CD8-positive, alpha-beta memory T cell (primary cell): ENCODE results near the gene KIF6. TPM values are rescaled to one million over a fixed set of nuclear protein-coding genes. Genes with fewer than 3 reads are reported as not detected.

Source experiments
- CTCF ChIA-PET: fragments of 350-600 bp; sonication (Branson Sonifier 250); formaldehyde crosslinking; loops from one replicate; lab custom pipeline; 2021; ENCODE audit warnings: antibody characterized with exemption; lab: Charles Lee
- POLR2A ChIA-PET: fragments of 350-600 bp; sonication (Branson Sonifier 250); formaldehyde crosslinking; loops from one replicate; lab custom pipeline; 2021; ENCODE audit warnings: antibody characterized with exemption; lab: Charles Lee
- DNase-seq, 5 donors: peaks; one replicate each; pipeline versions ENCODE4 v3.0.0 to v3.0.0-alpha.2; 2020 to 2022; ENCODE audit warnings: mixed read lengths in 1 of 5
- H3K27ac ChIP-seq: one replicate; pipeline ENCODE4 v1.7.0; 2013; ENCODE audit warnings: low read depth, mild to moderate bottlenecking, low read length, moderate library complexity
- H3K27me3 ChIP-seq: 2 replicates; pipeline ENCODE4 v1.7.0; 2013; ENCODE audit warnings: low read length, mild to moderate bottlenecking; ENCODE audit not compliant: insufficient read depth, poor library complexity, severe bottlenecking
- H3K36me3 ChIP-seq: 2 replicates; pipeline ENCODE4 v1.7.0; 2013; ENCODE audit warnings: mild to moderate bottlenecking, low read length, moderate library complexity; ENCODE audit not compliant: insufficient read depth
- H3K4me1 ChIP-seq: 2 replicates; pipeline ENCODE4 v1.7.0; 2013; ENCODE audit warnings: mild to moderate bottlenecking, low read length, moderate library complexity; ENCODE audit not compliant: insufficient read depth
- H3K4me3 ChIP-seq: 2 replicates; pipeline ENCODE4 v1.7.0; 2013; ENCODE audit warnings: mild to moderate bottlenecking, low read length
- H3K9me3 ChIP-seq: 2 replicates; pipeline ENCODE4 v1.7.0; 2013; ENCODE audit warnings: mild to moderate bottlenecking, low read length
- H3K27ac Mint-ChIP-seq, 8 donors: one replicate each; pipeline ENCODE4 v1.8.0; 2020 to 2021; ENCODE audit warnings: mixed read lengths in 8 of 8, mild to moderate bottlenecking in 6 of 8, inconsistent platforms in 3 of 8, moderate library complexity in 3 of 8
- H3K27me3 Mint-ChIP-seq, 2 donors: one replicate each; pipeline ENCODE4 v1.8.0; 2020 to 2021; ENCODE audit warnings: mixed read lengths in 2 of 2, mild to moderate bottlenecking in 1 of 2, moderate library complexity in 1 of 2
- H3K36me3 Mint-ChIP-seq, 3 donors: one replicate each; pipeline ENCODE4 v1.8.0; 2020 to 2021; ENCODE audit warnings: mixed read lengths in 3 of 3, inconsistent platforms in 1 of 3, mild to moderate bottlenecking in 1 of 3
- H3K4me1 Mint-ChIP-seq, 3 donors: one replicate each; pipeline ENCODE4 v1.8.0; 2020 to 2021; ENCODE audit warnings: mixed read lengths in 3 of 3, inconsistent platforms in 1 of 3, mild to moderate bottlenecking in 1 of 3
- H3K4me3 Mint-ChIP-seq, 7 donors: one replicate each; pipeline ENCODE4 v1.8.0; 2020 to 2021; ENCODE audit warnings: mixed read lengths in 7 of 7, mild to moderate bottlenecking in 6 of 7, moderate library complexity in 4 of 7, inconsistent platforms in 2 of 7
- H3K9me3 Mint-ChIP-seq, 5 donors: one replicate each; pipeline ENCODE4 v1.8.0; 2020 to 2022; ENCODE audit warnings: mixed read lengths in 5 of 5, mild to moderate bottlenecking in 3 of 5, moderate library complexity in 2 of 5, inconsistent platforms in 1 of 5
- polyA plus RNA-seq: library from polyadenylated mRNA; unstranded; fragments of 300-500 nt; fragmentation: Illumina TruSeq; gene quantifications from one replicate; pipeline ENCODE4 v1.2.3, GENCODE V29; 2021
- total RNA-seq, 2 experiments: library from RNA; stranded (reverse); gene quantifications; one replicate each; pipeline ENCODE4 v1.2.3, GENCODE V29; 2021

The KIF6 gene
- total and polyA plus RNA-seq, 3 experiments from 2014 or later: 0.22 TPM; not detected in 1

- H3K36me3 Mint-ChIP-seq: no peaks in the 10 kb centered on the region
- H3K9me3 Mint-ChIP-seq: no peaks in the 10 kb centered on the region
- Histone ChIP-seq H3K27me3 (peaks cover 3% of the 10 kb centered on the region), H3K4me1 (no peaks in the 10 kb centered on the region), H3K27ac (no peak overlapping the region), H3K4me3 (no peak overlapping the region), H3K36me3 (no peaks in the 10 kb centered on the region), H3K9me3 (no peaks in the 10 kb centered on the region)
- H3K27me3 Mint-ChIP-seq: peaks cover 4 to 17% of the 10 kb centered on the region in 2 donors
- peak overlapping the region in 1 of 7 donors; percentile 60 for H3K4me3 Mint-ChIP-seq
- no peak overlapping the region for H3K27ac Mint-ChIP-seq
- no peak for DNase-seq
- POLR2A ChIA-PET: no interaction called here
- H3K4me1 Mint-ChIP-seq: no peaks in the 10 kb centered on the region
- CTCF ChIA-PET: interaction anchor here (1.0 kb wide), 1 partner anchor 23 kb away, joined by 4 read pairs; no protein-coding TSS in a partner anchor
These were observed 299.7 kb downstream of the KIF6 start for GRCh38 chr6:39425346-39426072.

DNA sequence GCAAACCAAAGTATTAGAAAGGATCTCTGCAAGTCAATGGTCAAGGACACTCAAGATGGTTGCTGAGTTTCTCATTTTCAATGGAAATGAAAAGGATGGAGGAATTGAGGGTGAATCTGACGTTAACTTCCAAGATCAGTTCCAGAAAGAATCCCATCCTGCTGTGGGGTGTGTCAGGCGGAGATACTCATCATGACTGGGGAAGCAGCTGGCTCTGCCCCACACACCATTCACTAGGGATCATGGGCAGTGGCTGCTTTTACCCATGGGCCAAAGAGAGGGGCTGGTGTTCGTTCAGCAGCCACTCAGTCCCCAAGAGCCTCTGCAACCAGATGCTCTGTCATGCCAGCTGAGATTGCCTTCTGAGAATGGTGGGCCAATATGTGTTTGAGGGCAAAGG, 300.4 kb downstream of the KIF6 start:
- H3K4me3 Mint-ChIP-seq: no peak overlapping the region
- CTCF ChIA-PET: no interaction called here
- DNase-seq: no peak
- H3K9me3 Mint-ChIP-seq: no peaks in the 10 kb centered on the region
- peaks cover 2 to 13% of the 10 kb centered on the region in 2 donors for H3K27me3 Mint-ChIP-seq
- Histone ChIP-seq H3K4me1 (no peaks in the 10 kb centered on the region), H3K27ac (no peak overlapping the region), H3K9me3 (no peaks in the 10 kb centered on the region), H3K36me3 (no peaks in the 10 kb centered on the region), H3K27me3 (peaks cover 3% of the 10 kb centered on the region), H3K4me3 (no peak overlapping the region)
- H3K27ac Mint-ChIP-seq: no peak overlapping the region
- POLR2A ChIA-PET: no interaction called here
- H3K36me3 Mint-ChIP-seq: no peaks in the 10 kb centered on the region
- H3K4me1 Mint-ChIP-seq: no peaks in the 10 kb centered on the region

DNA sequence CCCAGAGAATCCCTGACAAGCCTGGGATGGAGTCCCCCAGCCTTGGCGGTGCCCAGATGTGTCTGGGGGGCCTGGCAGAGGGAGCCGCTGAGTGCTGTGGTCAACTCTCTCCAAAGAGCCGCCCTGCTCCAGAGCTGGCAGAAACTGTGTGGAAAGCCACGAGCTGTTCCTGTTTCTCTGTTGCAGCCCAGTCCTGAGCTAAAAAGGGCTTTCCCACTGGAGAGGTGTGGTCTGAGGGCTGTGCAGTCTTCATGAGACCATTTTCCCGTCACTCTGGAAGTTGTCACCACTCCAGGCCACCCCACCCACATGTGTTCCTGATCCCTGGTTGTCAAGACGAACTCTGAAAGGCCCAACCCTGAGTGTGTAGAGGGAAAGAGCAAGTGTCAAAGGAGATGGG, 303.0 kb downstream of the KIF6 start:
- POLR2A ChIA-PET: no interaction called here

DNA sequence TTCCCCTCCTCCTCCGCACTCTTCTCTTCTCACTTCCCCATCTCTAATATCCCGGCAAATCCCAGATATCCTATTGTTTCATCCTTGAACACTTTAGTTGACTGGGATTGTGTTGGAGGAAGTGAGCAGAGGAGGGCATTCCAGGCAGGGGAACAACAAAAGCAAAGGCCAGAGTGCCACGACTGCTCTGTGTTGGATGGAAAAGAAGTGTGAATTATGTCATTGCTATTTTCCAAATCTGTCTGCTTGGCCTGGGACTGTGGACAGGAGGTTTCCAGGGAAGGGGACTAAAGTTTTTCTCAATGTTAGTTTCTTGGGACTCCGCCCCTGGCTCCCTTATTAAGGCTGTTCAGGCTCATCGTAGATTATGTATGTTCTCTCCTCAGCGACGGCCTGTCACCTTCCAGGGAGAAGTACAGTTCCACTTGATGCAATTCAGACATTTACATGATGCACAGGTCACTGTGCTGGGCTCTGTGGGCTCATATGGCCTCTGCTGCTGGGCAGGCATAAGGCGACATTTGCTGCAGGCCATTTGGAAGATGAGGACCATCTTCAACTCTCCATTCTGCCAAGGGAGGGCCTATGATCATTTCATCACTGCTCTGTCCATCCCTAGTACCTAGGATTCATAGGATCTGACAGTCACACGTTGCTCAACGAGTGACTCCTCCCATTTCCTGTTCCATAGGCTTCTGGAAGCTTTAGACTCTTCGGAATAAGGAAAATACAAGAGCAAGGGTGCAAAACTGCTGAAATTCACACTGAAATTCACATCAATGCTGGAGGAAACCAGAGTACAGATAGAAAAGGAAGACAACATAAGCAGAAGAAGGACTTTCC, 303.6 kb downstream of the KIF6 start:
- Histone ChIP-seq H3K4me1 (no peaks in the 10 kb centered on the region), H3K27ac (no peak overlapping the region), H3K36me3 (no peaks in the 10 kb centered on the region), H3K9me3 (no peaks in the 10 kb centered on the region), H3K4me3 (no peak overlapping the region), H3K27me3 (peaks cover 3% of the 10 kb centered on the region)
- peaks cover 0 to 12% of the 10 kb centered on the region in 2 donors for H3K27me3 Mint-ChIP-seq
- ChIA-PET CTCF (no interaction called here), POLR2A (no interaction called here)
- H3K9me3 Mint-ChIP-seq: no peaks in the 10 kb centered on the region
- H3K27ac Mint-ChIP-seq: peak overlapping the region in 1 of 8 donors; percentile 19
- no peak overlapping the region for H3K4me3 Mint-ChIP-seq
- H3K36me3 Mint-ChIP-seq: no peaks in the 10 kb centered on the region
- no peak for DNase-seq
- no peaks in the 10 kb centered on the region for H3K4me1 Mint-ChIP-seq

More for the DNA sequence above, 303.0 kb downstream of the KIF6 start:
- CTCF ChIA-PET: no interaction called here
- Histone ChIP-seq H3K4me1 (no peaks in the 10 kb centered on the region), H3K9me3 (no peaks in the 10 kb centered on the region), H3K27me3 (peaks cover 3% of the 10 kb centered on the region), H3K27ac (no peak overlapping the region), H3K36me3 (no peaks in the 10 kb centered on the region), H3K4me3 (no peak overlapping the region)
- Mint-ChIP-seq H3K27ac (no peak overlapping the region), H3K4me3 (no peak overlapping the region), H3K9me3 (no peaks in the 10 kb centered on the region), H3K27me3 (peaks cover 0 to 12% of the 10 kb centered on the region in 2 donors), H3K36me3 (no peaks in the 10 kb centered on the region), H3K4me1 (no peaks in the 10 kb centered on the region)
- no peak for DNase-seq

GRCh38 chr6:39420300-39421265, 304.6 kb downstream of the KIF6 start:
- peaks cover 0 to 12% of the 10 kb centered on the region in 2 donors for H3K27me3 Mint-ChIP-seq
- CTCF ChIA-PET: no interaction called here
- H3K4me1 ChIP-seq: no peaks in the 10 kb centered on the region

DNA sequence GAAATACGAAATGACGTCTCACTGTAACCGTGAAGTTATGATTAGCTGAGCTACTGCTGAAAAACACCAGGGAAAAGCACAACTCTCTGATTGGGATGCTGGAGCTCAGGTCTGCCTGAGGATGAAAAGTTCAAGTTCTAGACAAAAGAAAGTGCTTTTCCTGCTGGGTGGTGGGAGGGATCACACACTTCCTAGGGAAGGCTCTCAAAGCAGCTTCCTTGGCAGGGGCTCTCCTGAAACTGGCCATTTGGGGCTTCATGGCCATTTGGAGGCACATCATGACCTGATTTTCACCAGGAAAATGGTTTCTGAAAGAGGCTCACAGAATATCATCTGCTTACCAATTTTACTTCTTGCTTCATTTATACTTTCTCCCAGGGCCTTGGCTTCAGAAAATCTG, 305.6 kb downstream of the KIF6 start:
- H3K4me3 Mint-ChIP-seq: no peak overlapping the region
- H3K4me1 Mint-ChIP-seq: no peaks in the 10 kb centered on the region
- Histone ChIP-seq H3K4me1 (no peaks in the 10 kb centered on the region), H3K4me3 (no peak overlapping the region), H3K27me3 (peaks cover 3% of the 10 kb centered on the region), H3K9me3 (no peaks in the 10 kb centered on the region), H3K36me3 (no peaks in the 10 kb centered on the region), H3K27ac (no peak overlapping the region)
- peaks cover 2 to 12% of the 10 kb centered on the region in 2 donors for H3K27me3 Mint-ChIP-seq
- no peaks in the 10 kb centered on the region for H3K9me3 Mint-ChIP-seq
- no peak overlapping the region for H3K27ac Mint-ChIP-seq
- no peak for DNase-seq
- no peaks in the 10 kb centered on the region for H3K36me3 Mint-ChIP-seq
- POLR2A ChIA-PET: no interaction called here
- CTCF ChIA-PET: no interaction called here

More at GRCh38 chr6:39420300-39421265, 304.6 kb downstream of the KIF6 start:
- POLR2A ChIA-PET: no interaction called here
- Mint-ChIP-seq H3K4me1 (no peaks in the 10 kb centered on the region), H3K27ac (no peak overlapping the region), H3K36me3 (no peaks in the 10 kb centered on the region), H3K9me3 (no peaks in the 10 kb centered on the region), H3K4me3 (no peak overlapping the region)
- H3K9me3 ChIP-seq: no peaks in the 10 kb centered on the region
- H3K27ac ChIP-seq: no peak overlapping the region
- no peak overlapping the region for H3K4me3 ChIP-seq
- peaks cover 3% of the 10 kb centered on the region for H3K27me3 ChIP-seq
- H3K36me3 ChIP-seq: no peaks in the 10 kb centered on the region
- no peak for DNase-seq

DNA sequence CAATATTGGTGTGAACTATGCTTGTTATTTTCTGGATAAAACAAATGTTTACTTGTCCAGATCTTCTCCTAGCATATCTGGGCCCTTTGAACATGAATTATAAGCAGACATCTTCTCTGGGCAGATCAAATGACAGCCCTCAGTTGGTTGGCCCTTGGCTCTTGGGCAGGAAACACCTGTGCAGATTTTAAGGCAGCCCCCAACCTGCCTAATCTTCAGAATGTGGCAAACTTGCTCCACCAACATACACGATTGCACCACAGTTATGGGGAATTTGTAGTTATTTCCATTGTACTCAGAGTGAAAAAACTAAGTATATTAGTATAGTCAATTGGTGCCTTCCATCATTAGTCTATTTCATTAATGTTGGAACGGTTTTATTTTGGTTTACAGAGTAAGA, 307.8 kb downstream of the KIF6 start:
- no peaks in the 10 kb centered on the region for H3K36me3 Mint-ChIP-seq
- H3K9me3 Mint-ChIP-seq: no peaks in the 10 kb centered on the region
- CTCF ChIA-PET: no interaction called here
- H3K27me3 Mint-ChIP-seq: peaks cover 2 to 17% of the 10 kb centered on the region in 2 donors
- H3K4me1 ChIP-seq: no peaks in the 10 kb centered on the region
- H3K27ac Mint-ChIP-seq: no peak overlapping the region
- POLR2A ChIA-PET: no interaction called here
- H3K9me3 ChIP-seq: no peaks in the 10 kb centered on the region
- no peak overlapping the region for H3K4me3 ChIP-seq
- no peaks in the 10 kb centered on the region for H3K36me3 ChIP-seq
- H3K4me1 Mint-ChIP-seq: no peaks in the 10 kb centered on the region
- H3K27ac ChIP-seq: no peak overlapping the region
- no peak for DNase-seq
- H3K4me3 Mint-ChIP-seq: no peak overlapping the region
- H3K27me3 ChIP-seq: peaks cover 3% of the 10 kb centered on the region
